Glutamatergic neuron (in vitro differentiated cells): ENCODE data around the gene DPM2. TPM values are rescaled to one million over a fixed set of nuclear protein-coding genes. Genes with fewer than 3 reads are reported as not detected.

Experiments
- DNase-seq: peaks from one replicate; pipeline ENCODE4 v3.0.0; 2022
- H3K27ac Mint-ChIP-seq: one replicate; pipeline ENCODE4 v1.8.0; 2020; ENCODE audit warnings: mild to moderate bottlenecking, mixed read lengths, inconsistent platforms; ENCODE audit not compliant: unreplicated experiment
- H3K27me3 Mint-ChIP-seq: one replicate; pipeline ENCODE4 v1.8.0; 2020; ENCODE audit warnings: mild to moderate bottlenecking, moderate library complexity, mixed read lengths, inconsistent platforms; ENCODE audit not compliant: unreplicated experiment
- H3K36me3 Mint-ChIP-seq: one replicate; pipeline ENCODE4 v1.8.0; 2020; ENCODE audit warnings: mild to moderate bottlenecking, mixed read lengths, inconsistent platforms; ENCODE audit not compliant: unreplicated experiment
- H3K4me1 Mint-ChIP-seq: one replicate; pipeline ENCODE4 v1.8.0; 2020; ENCODE audit warnings: mild to moderate bottlenecking, low read depth, mixed read lengths, inconsistent platforms; ENCODE audit not compliant: unreplicated experiment
- H3K4me3 Mint-ChIP-seq: one replicate; pipeline ENCODE4 v1.8.0; 2020; ENCODE audit warnings: mild to moderate bottlenecking, mixed read lengths, inconsistent platforms; ENCODE audit not compliant: unreplicated experiment
- H3K9me3 Mint-ChIP-seq: one replicate; pipeline ENCODE4 v1.8.0; 2020; ENCODE audit warnings: mild to moderate bottlenecking, moderate library complexity, mixed read lengths, inconsistent platforms; ENCODE audit not compliant: unreplicated experiment
- total RNA-seq: library from RNA; stranded (reverse); fragmentation: NEBNext Ultra II Directional; extraction: Animal tissue kit (Norgen Biotek cat#: 25700); gene quantifications from one replicate; pipeline ENCODE4 v1.2.1, GENCODE V29; 2021; ENCODE audit not compliant: unreplicated experiment
- TF ChIP-seq, protein P1 (sequence below): fragments of 200-600 bp; sonication (generic); IDR thresholded peaks from one replicate; pipeline ENCODE4 v1.5.0; 2021; ENCODE audit not compliant: partially characterized antibody, unreplicated experiment

DPM2 gene
- total RNA-seq, 1 donor from 2014 or later, result 35.3 TPM

DNA sequence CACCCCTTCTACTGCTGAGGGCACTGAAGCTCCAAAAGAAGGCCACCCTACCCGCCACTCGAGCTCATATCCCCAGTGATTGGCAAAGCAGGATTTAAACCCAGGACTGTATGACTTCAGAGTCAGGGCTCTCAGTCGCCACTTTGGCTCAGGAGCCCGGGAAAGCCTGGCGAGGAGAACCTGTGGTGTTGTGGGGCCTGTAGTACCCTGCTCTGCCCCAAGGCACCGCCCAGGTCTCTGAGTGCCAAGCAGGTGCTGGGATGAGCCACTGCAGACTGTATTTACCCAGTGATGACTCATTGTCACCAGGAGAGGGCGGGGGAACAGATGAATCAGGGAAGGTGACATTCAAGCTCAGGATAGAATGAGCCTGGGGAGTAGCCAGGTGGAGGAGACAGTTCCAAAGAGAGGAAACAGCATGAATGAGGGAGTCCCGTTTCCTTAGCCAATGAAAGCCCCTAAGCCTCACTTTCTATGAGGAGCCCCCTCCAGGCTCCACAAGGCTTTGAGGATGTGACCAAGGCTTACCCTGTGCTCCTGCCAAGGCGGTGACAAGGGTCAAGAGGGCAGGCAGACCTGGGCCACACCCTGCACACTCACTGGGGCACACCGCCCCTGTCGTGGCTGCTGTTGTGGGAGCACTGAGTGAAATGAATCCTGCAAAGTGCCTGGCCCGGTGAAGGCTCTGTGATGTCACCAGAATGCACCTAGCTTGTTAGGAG, 17.8 kb upstream of the DPM2 start:
- Mint-ChIP-seq H3K4me3 (no peak overlapping the region), H3K4me1 (peaks cover 10% of the 10 kb centered on the region), H3K27me3 (peaks cover 3% of the 10 kb centered on the region), H3K27ac (no peak overlapping the region), H3K9me3 (no peaks in the 10 kb centered on the region), H3K36me3 (no peaks in the 10 kb centered on the region)
- TF ChIP-seq, protein P1, sequence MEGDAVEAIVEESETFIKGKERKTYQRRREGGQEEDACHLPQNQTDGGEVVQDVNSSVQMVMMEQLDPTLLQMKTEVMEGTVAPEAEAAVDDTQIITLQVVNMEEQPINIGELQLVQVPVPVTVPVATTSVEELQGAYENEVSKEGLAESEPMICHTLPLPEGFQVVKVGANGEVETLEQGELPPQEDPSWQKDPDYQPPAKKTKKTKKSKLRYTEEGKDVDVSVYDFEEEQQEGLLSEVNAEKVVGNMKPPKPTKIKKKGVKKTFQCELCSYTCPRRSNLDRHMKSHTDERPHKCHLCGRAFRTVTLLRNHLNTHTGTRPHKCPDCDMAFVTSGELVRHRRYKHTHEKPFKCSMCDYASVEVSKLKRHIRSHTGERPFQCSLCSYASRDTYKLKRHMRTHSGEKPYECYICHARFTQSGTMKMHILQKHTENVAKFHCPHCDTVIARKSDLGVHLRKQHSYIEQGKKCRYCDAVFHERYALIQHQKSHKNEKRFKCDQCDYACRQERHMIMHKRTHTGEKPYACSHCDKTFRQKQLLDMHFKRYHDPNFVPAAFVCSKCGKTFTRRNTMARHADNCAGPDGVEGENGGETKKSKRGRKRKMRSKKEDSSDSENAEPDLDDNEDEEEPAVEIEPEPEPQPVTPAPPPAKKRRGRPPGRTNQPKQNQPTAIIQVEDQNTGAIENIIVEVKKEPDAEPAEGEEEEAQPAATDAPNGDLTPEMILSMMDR, result peak; percentile 60
- no peak for DNase-seq

DNA sequence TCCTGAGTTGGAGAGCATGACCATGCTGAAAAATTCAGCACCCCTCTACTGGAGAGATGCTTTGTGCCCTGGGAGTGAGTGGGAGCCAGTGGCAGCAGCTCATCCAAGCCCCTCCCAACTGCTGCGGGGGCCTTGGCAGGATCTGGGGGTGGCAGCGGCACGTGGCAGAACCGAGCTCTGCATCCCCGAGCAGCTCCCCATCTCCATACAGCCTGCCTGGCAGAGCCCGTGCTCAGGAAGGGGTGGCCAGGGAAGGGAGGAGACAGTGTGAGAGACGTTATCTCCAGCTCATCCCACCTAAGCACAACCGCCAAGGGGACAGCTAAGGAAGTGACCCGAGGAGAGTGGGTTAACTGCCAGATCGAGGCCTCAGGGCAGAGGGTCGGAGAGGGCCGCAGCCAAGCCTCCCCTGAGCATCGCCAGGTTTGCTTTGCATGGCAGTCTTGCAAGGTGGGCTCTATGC, 17.2 kb upstream of the DPM2 start:
- H3K4me1 Mint-ChIP-seq, result peaks cover 4% of the 10 kb centered on the region
- TF ChIP-seq, protein P1, result no peak
- H3K4me3 Mint-ChIP-seq, result no peak overlapping the region
- H3K27ac Mint-ChIP-seq, result no peak overlapping the region
- no peak for DNase-seq
- H3K27me3 Mint-ChIP-seq, result peaks cover 6% of the 10 kb centered on the region
- no peaks in the 10 kb centered on the region for H3K36me3 Mint-ChIP-seq
- H3K9me3 Mint-ChIP-seq, result no peaks in the 10 kb centered on the region

DNA sequence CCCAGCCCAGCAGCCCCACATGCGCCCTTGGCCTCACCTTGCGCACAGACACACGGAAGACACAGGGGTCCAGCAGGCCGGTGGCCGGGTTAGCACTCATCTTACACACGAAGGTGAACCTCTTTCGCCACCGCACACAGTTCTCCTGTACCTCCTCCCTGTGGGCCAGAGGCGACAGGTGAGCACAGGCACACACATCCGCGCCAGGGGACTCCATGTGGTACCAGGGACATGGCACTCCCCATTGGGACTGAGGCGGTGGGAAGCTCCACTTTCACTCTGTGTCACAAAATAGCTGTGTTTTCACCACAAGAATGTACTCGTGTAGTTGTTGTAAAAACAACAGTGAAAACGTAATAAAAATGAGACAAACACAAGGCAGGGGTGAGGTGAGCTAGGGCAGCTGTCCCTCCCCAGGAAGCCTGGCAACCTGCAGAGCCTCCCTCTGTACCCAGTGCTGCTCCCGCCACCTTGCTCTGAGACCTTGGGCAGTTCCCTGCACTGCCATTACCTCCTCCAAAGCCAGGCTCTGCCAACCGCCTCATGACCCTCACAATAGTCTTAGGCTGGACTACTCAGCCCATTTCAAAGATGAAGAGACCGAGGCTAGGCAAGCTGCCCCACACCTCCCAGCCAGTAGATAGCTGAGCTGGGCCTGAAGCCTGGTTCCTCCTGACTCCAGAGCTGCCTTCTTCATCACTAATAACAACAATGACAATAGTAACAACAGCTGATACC, 16.3 kb upstream of the DPM2 start:
- peaks cover under 1% of the 10 kb centered on the region for H3K9me3 Mint-ChIP-seq
- peaks cover 6% of the 10 kb centered on the region for H3K27me3 Mint-ChIP-seq
- no peak overlapping the region for H3K27ac Mint-ChIP-seq
- DNase-seq, result no peak
- peaks cover 3% of the 10 kb centered on the region for H3K4me1 Mint-ChIP-seq
- no peaks in the 10 kb centered on the region for H3K36me3 Mint-ChIP-seq
- TF ChIP-seq, protein P1, result no peak
- H3K4me3 Mint-ChIP-seq, result no peak overlapping the region

DNA sequence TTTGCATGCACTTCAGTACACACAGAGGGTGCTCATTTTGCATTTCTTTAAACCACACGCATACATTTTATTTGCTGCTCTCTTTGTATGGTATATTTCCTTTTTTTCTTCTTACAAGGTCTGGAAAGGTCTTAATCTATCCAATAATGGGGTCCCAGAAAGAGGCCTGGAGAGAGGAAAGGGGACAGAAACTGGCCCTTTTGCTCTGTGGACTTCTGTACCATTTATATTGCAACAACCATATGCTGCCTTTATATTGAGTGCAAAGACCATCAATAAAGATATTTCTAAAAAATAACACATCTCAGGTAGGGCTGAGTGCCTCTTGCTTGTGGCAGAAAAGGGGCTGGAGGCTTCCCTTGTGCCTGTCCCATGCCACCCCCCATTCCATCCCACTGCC, 15.5 kb upstream of the DPM2 start:
- Mint-ChIP-seq H3K4me3 (no peak overlapping the region), H3K36me3 (no peaks in the 10 kb centered on the region)

More for the DNA sequence above, 15.5 kb upstream of the DPM2 start:
- TF ChIP-seq, protein P1, result no peak
- Mint-ChIP-seq H3K27ac (no peak overlapping the region), H3K9me3 (peaks cover 2% of the 10 kb centered on the region), H3K4me1 (peaks cover 3% of the 10 kb centered on the region), H3K27me3 (peaks cover 9% of the 10 kb centered on the region)
- no peak for DNase-seq
